ENCODE data around the gene CFAP97D2.
"Not testable (repeated sequence)": the region's sequence is repeated elsewhere in the genome, so short reads cannot be mapped to it uniquely, and the experiment has no call there.

Gene CFAP97D2
- long read RNA-seq, donor 1 = 0 reads
- long read RNA-seq, donor 2 = 0 reads
- long read RNA-seq, donor 3 = 0 reads
- long read RNA-seq, donor 4 = 0 reads
- long read RNA-seq, donor 5 = 0 reads
- long read RNA-seq, donor 6 = 0 reads
- long read RNA-seq, donor 7 = 0 reads
- long read RNA-seq, donor 8 = 0 reads

- DNase-seq = no peak
Measured at GRCh38 chr13:114179087-114179658, at the start of gene CFAP97D2. TSS of gene CFAP97D2 (plus strand) at chr13:114179257. CDS start at chr13:114179331, 74 bp downstream.

GRCh38 chr13:114129649-114130062 lies 49.4 kb upstream of the CFAP97D2 start:
- no peak for DNase-seq

GRCh38 chr13:114130131-114130836 lies 48.8 kb upstream of the CFAP97D2 start:
- DNase-seq = peak; percentile 22

DNA sequence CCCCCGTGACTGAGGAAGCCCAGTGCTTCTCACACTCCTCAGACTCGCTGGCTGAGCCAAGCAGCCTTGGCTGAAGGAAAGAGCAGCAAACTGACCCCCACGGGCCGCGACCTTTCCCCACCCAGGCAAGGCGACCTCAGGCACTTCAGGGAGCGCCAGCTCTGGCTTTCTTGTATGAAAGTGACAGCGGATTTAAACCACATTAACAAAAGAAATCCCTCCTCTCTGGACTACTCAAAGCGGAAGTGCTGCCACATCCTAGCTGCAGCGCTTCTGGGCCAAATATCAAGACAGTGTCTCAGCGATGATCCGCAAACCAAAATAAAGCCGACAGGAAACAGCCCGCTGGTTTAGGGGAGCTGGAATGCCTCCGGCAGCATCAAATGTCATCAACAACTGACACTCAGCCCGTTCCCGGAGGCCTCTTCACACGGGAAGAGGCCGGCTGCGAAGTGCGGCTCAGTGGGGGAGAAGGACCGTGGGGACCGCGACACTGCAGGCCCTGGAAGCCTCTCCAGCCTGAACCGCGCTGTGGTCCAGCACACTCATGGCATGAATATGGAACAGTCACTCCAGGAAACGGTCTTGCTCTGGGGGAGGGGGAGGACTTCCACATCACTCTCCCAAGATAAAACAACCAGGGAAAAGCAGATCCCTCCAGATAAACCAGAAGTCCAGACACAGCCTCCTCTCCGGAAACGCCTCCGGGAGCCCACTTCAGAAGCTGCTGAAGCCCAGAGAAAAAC lies 48.0 kb upstream of the CFAP97D2 start:
- peak; percentile 77 for DNase-seq

- DNase-seq = peak; percentile 82
Measured at GRCh38 chr13:114131583-114132418, 47.3 kb upstream of the CFAP97D2 start.

DNA sequence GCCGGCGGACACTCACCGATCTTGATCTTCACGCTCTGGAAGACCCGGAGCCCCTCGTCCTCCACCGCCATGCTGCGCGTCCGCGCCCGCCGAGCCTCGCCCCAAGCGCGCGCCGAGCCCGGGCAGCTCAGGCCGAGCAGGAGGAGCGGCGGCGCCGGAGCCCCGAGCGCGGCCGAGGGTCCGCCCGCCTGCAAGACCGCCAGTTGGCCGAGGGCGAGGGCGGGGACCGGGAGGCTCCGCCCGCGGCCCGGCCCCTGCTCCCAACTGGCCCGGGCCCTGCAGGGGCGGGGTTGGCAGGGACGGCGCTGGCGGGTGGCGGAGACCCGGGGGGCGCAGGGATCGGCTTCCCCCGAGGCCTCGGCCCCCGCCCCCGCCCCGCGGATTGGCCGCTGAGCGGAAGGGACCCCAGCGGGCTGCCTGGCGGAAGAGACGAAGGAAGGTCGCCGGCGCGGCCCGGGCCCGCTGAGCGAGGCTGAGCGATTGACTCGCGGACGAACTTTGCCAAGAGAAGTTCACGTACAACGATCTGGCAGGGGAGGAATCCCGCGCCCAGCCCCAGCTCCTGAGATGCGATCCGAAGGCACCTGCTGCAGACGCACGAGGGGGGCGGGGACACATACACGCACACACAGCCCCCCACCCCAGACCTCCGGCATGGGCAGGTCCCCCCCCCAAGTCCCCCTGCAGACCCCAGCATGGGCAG lies 46.5 kb upstream of the CFAP97D2 start, which contains the start of gene RASA3:
TSS of gene RASA3 (minus strand) at position 205 of the 703 bp plus-strand sequence. CDS start at position 71, 134 bp downstream.
- DNase-seq = no peak

- not testable (repeated sequence) for DNase-seq
Measured at GRCh38 chr13:114133126-114133525, 45.9 kb upstream of the CFAP97D2 start.

DNA sequence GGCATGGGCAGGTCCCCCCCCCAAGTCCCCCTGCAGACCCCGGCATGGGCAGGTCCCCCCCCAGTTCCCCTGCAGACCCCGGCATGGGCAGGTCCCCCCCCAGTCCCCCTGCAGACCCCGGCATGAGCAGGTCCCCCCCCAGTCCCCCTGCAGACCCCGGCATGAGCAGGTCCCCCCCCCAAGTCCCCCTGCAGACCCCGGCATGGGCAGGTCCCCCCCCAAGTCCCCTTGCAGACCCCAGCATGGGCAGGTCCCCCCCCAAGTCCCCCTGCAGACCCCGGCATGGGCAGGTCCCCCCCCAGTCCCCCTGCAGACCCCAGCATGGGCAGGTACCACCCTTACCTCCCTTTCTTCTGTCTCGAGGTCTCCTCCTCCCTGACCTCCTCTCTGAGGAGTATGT lies 45.5 kb upstream of the CFAP97D2 start:
- DNase-seq = not testable (repeated sequence)

DNA sequence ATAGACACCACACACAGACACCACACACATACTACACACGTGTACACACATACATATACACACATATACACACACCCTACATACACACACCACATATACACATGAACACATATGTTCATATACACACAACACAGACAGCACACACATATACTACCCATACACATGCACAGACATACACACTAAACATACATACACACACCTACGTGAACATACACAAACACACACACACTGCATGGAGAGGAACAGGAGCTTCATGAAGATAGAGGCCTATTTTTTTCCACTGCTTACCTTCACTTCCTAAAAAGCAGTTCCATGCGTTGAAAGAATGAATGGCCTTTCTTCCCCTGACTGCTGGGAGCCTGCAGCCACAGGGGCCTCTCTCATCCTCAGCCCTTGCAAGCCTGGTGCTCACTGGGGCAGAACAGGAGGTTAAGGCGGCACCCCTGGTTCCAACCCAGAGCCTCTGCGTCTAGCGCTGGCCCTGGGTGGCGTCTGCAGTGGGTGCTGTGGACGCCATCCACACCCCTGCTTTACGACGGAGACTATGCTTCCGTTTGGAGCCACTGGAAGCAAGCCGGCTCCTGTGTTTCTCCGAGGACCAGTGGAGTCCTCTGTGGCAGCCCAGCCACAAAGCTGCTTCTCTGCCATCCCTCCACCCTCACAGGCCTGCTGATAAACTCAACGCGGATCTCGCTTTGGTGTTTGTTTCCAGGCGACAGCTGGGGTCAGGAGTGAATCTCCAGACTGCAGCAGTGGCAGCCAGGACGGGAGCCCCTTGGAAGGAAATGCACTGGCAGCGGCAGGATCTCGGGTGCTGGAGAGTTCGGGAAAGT lies 44.7 kb upstream of the CFAP97D2 start:
- DNase-seq = peak; percentile 48

- no peak for DNase-seq
Measured at GRCh38 chr13:114134944-114135610, 44.0 kb upstream of the CFAP97D2 start.

DNA sequence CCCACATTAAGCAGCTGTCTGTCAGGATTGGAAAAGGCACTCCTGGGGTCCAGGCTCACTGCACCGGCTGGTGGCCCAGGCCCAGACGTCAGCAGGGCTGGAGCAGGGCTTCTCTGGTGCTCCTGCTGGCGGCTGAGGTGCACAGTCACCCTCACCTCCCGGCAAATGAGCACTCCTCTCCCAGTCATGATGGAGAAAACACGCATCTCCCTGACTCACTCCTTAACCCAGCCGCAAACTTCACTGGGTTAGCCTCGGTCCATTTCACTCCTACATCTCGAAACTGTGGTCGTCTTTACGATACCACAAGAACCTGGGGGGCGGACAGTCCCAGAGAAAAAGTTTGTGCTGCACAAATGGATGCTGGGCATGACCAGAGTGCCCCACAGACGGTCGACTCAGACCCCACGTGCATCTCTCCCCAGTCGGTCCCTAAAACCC lies 43.3 kb upstream of the CFAP97D2 start:
- no peak for DNase-seq

DNA sequence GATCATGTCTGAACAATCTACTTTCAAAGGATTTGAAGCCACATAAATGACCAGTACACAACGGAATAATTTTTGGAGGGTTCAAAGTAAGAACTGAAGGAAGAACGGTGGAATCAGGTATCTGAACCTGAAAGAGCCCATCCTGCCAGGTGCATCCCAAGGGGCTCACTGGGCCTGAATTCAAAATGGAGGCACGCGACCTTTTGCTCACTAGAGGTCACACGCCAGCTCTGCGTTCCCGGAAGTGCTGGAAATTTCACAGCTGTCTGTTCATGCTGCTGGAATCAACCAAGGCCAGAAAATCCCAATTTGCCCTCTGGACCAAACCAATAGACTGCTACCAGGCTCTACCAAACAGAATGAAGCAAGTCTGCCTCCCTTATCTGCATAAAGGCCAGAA lies 42.5 kb upstream of the CFAP97D2 start:
- no peak for DNase-seq

DNA sequence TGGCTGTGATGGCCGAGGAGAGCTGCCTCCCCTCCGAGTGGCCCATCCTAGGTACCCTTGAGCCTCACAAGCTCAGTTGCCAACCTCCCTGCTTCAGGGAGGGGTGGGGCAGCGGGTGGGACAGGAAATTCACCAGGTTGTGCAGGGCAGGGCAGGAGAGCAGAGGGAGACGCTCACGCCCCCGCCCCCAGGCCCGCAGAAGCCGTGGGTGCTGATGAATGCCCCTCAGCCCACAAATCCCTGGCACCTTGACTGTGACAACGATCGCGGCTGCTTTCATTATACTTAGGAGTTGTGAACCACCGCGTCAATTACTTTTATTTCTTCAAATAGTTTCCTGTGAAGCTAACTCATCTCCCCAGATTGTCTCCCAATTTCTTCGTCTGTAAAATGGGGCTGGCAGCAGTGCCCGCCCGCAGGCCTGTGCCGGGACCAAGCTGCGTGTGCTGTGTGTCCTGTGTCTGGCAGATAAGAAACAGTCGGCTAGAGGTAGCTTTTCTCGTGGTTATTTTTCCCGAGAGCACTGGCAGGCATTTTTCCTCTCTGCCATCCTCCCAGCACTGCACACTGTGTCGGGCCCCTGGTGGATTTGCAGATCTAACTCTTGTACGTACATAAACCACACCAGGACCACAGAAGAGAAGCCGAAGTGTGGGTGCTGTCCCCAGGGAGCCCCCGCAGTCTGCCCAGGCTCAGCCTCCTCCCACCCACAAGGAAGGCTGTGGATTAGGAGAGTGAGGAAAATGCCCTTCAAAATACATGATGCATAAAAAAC lies 38.7 kb upstream of the CFAP97D2 start:
- no peak for DNase-seq

GRCh38 chr13:114140906-114141250 lies 38.2 kb upstream of the CFAP97D2 start:
- no peak for DNase-seq

DNA sequence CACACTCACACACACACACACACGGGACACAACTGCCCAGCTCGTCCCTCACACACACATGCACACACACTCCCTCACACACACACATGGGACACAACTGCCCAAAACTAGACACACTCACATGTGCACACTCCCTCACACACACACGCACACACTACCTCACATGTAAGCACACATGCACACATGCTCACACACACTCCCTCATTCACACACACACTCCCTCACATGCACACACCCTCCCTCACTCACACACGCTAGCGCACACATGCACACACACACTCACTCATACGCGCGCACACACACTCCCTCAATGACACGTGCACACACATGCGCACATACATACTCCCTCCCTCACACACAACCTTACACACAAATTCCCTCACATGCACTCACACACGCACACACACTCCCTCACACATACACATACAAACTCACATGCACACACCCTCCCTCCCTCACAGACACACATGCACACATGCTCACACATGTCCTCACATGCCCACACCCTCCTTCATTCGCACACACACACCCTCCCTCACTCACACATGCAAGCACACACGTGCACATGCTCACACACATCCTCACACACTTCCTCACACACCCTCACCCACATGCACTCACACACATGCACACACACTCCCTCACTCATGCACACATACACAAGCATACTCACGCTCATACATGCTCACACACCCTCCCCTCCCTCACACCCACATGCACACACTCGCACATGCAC lies 37.6 kb upstream of the CFAP97D2 start:
- no peak for DNase-seq

DNA sequence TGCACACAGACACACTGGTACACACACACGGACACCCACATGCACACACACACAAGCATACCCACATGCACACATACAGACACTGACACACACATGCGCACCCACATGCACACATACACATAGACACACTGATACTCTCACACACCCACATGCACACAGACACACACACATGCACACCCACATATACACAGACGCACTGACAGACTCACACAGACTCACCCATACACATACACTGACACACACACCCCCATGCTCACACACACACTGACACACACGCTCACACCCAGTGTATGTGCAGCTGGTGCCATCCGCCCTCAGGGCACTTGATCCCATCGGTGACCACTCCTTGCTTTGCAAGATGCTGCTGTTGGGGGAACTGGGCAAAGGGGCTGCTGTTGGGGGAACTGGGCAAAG lies 36.9 kb upstream of the CFAP97D2 start:
- no peak for DNase-seq

DNA sequence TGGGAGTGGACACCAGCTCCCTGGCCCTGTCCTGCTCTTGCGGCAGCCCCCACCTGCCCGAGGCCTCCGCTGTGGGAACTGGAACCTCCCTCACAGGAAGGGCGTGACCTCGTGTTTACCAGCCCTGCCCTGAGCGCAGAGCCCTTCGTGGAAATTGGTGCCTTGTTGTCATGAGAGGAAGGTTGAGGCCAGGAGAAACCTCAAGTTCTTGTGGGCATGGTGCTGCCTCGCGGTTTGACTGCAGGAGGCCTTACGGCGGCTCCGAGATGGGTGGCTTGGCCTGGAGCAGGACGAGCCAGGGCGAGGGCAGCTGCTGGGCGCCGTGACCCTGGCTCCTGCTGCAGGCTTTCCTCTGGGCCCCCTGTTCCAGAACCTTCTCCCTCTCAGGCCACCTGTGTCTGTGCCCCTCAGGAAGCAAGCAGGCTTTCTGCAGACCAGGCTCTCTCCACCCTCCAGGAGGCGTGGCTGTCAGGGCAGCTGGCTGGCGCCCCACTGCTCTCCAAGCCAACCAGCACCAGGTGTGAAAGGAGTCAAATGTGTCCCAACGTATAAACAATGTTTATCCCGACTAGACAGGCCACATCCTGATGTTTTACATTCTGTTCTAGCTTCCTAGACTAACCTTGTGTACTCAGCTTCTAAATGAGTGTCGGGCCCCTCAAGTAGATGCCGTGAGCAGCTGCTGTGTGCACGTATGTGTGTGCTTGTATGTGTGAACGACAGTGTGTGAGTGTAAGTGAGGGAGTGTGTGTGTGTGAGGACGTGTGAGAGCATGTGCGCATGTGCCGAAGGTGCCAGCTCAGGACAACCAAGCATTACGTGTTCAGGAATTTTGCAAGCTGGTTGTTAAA lies 36.2 kb upstream of the CFAP97D2 start:
- no peak for DNase-seq

All from right kidney (tissue), 9 donors.